Amniotic stem cell (primary cell): ENCODE measurements around the gene ITCH.
"Not testable (repeated sequence)": the region's sequence is repeated elsewhere in the genome, so short reads cannot be mapped to it uniquely, and the experiment has no call there.

Source experiments
- DNase-seq: peaks from one replicate; lab custom pipeline; 2025; lab: John Stamatoyannopoulos, UW

Gene ITCH

GRCh38 chr20:34414525-34414924, 51.5 kb downstream of the ITCH start:
- not testable (repeated sequence) for DNase-seq

GRCh38 chr20:34415079-34415478, 52.0 kb downstream of the ITCH start:
- no peak for DNase-seq

GRCh38 chr20:34420146-34420545, 57.1 kb downstream of the ITCH start:
- DNase-seq: no peak

- DNase-seq: no peak
Measured at GRCh38 chr20:34420975-34421374, 57.9 kb downstream of the ITCH start.

- DNase-seq: no peak
Measured at GRCh38 chr20:34421766-34422466, 58.8 kb downstream of the ITCH start.

GRCh38 chr20:34425032-34425690, 62.1 kb downstream of the ITCH start:
- not testable (repeated sequence) for DNase-seq

GRCh38 chr20:34426026-34426425, 63.0 kb downstream of the ITCH start:
- DNase-seq: no peak

- DNase-seq: no peak
Measured at GRCh38 chr20:34427331-34427730, 64.3 kb downstream of the ITCH start.

GRCh38 chr20:34427784-34428183, 64.7 kb downstream of the ITCH start:
- no peak for DNase-seq

- no peak for DNase-seq
Measured at GRCh38 chr20:34431168-34431567, 68.1 kb downstream of the ITCH start.

- DNase-seq: not testable (repeated sequence)
Measured at GRCh38 chr20:34432663-34433062, 69.6 kb downstream of the ITCH start.

GRCh38 chr20:34433391-34433790, 70.3 kb downstream of the ITCH start:
- no peak for DNase-seq

GRCh38 chr20:34435589-34435988, 72.5 kb downstream of the ITCH start:
- no peak for DNase-seq

- no peak for DNase-seq
Measured at GRCh38 chr20:34437330-34437986, 74.4 kb downstream of the ITCH start.

- DNase-seq: no peak
Measured at GRCh38 chr20:34439168-34439567, 76.1 kb downstream of the ITCH start.

GRCh38 chr20:34441423-34441822, 78.3 kb downstream of the ITCH start:
- DNase-seq: not testable (repeated sequence)

GRCh38 chr20:34443546-34443945, 80.5 kb downstream of the ITCH start:
- DNase-seq: no peak

- DNase-seq: no peak
Measured at GRCh38 chr20:34445177-34446065, 82.3 kb downstream of the ITCH start.

- no peak for DNase-seq
Measured at GRCh38 chr20:34448517-34448916, 85.4 kb downstream of the ITCH start.

- no peak for DNase-seq
Measured at GRCh38 chr20:34449674-34450592, 86.9 kb downstream of the ITCH start.
